ENCODE measurements around the gene CACNA1C. TPM values are rescaled to one million over a fixed set of nuclear protein-coding genes. Genes with fewer than 3 reads are reported as not detected.

CACNA1C gene
- total RNA-seq, 1 experiment from 2014 or later: 1.1 TPM

GRCh38 chr12:2641761-2642160 is 589.0 kb downstream of the CACNA1C start:
- WGBS (ENCODE audit: extremely low coverage, insufficient read length, low lambda C conversion rate): no CpG with 5 or more reads among the region's 6 CpGs
- Histone ChIP-seq H3K18ac (ENCODE audit: insufficient read length, low read depth, low read length) (no peak overlapping the region), H4K8ac (replicated peaks; ENCODE audit: insufficient read length, low read depth, low read length) (no peak overlapping the region), H2AK5ac (ENCODE audit: insufficient read length, low read length) (no peak overlapping the region), H2BK120ac (ENCODE audit: low read depth, low read length, poor library complexity, severe bottlenecking) (no peak overlapping the region), H2BK5ac (ENCODE audit: insufficient read length, low read length) (no peak overlapping the region), H3K79me2 (ENCODE audit: insufficient read depth, low read length) (no peaks in the 10 kb centered on the region), H4K91ac (ENCODE audit: insufficient read length, low read depth, low read length) (no peak overlapping the region), H3K56ac (ENCODE audit: insufficient read length, low read depth, low read length) (no peak overlapping the region), H3K9me3 (ENCODE audit: control insufficient read depth, low read depth, low read length) (no peaks in the 10 kb centered on the region), H3K14ac (ENCODE audit: insufficient read depth, low read length) (no peak overlapping the region), H3K79me1 (ENCODE audit: insufficient read depth, low read depth, low read length, poor library complexity, severe bottlenecking) (no peaks in the 10 kb centered on the region), H3K23me2 (ENCODE audit: insufficient read length, low read depth, low read length, poor library complexity, severe bottlenecking) (no peaks in the 10 kb centered on the region), H3K27ac (ENCODE audit: insufficient read length, low read depth, low read length) (no peak overlapping the region), H3K27me3 (ENCODE audit: insufficient read depth, low read length) (no peaks in the 10 kb centered on the region), H2AFZ (ENCODE audit: low read length) (no peak overlapping the region), H4K20me1 (ENCODE audit: control insufficient read depth, insufficient read depth, insufficient read length) (no peaks in the 10 kb centered on the region), H4K5ac (ENCODE audit: insufficient read length, low read depth, low read length) (no peak overlapping the region), H2BK12ac (ENCODE audit: insufficient read length, low read depth, low read length) (no peak overlapping the region), H3K4me1 (ENCODE audit: insufficient read depth, low read length) (peaks cover 5% of the 10 kb centered on the region; the same call in 1 of the 2 replicates), H3K4ac (ENCODE audit: low read depth, low read length) (no peak overlapping the region), H3T11ph (ENCODE audit: low read length) (no peak overlapping the region), H3K23ac (ENCODE audit: insufficient read length, low read depth, low read length) (no peak overlapping the region), H2BK20ac (ENCODE audit: low read depth, low read length, poor library complexity, severe bottlenecking) (no peak overlapping the region), H3K9ac (ENCODE audit: extremely low read depth, insufficient read length, low read length) (no peak overlapping the region), H2BK15ac (ENCODE audit: low read depth, low read length) (no peak overlapping the region), H3K4me2 (ENCODE audit: insufficient read depth, insufficient read length, low read length) (no peak overlapping the region)
- no peaks in the 10 kb centered on the region for H3K36me3 Mint-ChIP-seq (ENCODE audit: insufficient read depth in 1 of 3, low read depth in 3 of 3)
- peak overlapping the region in 1 of 3 experiments; percentile 37; a peak in 1 of 7 replicates for H3K27ac Mint-ChIP-seq
- H3K4me1 Mint-ChIP-seq: peaks cover 40 to 41% of the 10 kb centered on the region in 2 experiments
- H3K9me3 Mint-ChIP-seq: no peaks in the 10 kb centered on the region
- DNase-seq: no peak
- no peak overlapping the region for H3K4me3 Mint-ChIP-seq
- H3K27me3 Mint-ChIP-seq (ENCODE audit: low read depth): peaks cover 5% of the 10 kb centered on the region
- no peak for TF ChIP-seq CTCF (conservative IDR thresholded peaks at IDR 0.05)

Data from H9 (cell line).